NCI-H1048 (cell line): ENCODE data around the gene DIP2C.

ENCODE experiments used
- DNase-seq: peaks from one replicate; lab custom pipeline; 2025; lab: John Stamatoyannopoulos, UW

DIP2C gene

DNA sequence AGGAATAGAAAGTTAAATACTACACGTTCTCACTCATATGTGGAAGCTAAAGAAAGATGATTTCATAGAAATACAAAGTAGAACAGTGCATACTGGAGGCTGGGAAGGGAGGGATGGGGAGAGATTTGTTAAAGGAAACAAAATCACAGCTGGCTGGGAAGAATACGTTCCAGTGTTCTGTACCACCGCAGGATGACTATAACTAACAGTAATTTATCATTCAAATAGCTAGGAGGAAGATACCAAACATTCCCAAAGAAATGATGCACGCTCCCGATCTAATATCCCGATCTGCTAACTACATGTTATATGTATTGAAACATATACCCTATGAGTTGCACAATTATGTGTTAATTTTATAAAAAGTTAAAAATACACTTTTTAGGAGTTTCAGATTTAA lies 391.9 kb downstream of the DIP2C start:
- DNase-seq: no peak

- DNase-seq: no peak
These were observed 395.8 kb downstream of the DIP2C start for GRCh38 chr10:293636-294035.

GRCh38 chr10:290026-290725 lies 399.3 kb downstream of the DIP2C start:
- no peak for DNase-seq

DNA sequence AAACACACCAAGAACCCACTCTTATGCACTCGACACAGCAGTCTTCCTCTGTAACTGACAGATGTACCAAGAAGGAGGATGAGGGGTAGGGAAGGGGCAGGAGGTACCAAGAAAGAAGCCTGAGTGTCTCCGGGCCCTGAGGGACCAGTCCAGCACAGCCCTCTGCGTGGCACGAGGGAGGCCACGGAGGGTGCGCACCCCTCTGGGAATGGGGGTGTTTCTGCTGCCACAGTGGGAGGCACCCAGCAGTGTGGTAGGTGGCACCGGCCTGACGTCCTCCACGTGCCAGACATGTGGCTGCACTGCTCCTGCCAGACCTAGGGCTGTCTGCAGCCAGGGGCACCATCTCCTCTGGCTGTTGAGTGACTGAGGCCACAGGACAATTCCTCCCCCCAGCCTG lies 399.9 kb downstream of the DIP2C start:
- DNase-seq: no peak

DNA sequence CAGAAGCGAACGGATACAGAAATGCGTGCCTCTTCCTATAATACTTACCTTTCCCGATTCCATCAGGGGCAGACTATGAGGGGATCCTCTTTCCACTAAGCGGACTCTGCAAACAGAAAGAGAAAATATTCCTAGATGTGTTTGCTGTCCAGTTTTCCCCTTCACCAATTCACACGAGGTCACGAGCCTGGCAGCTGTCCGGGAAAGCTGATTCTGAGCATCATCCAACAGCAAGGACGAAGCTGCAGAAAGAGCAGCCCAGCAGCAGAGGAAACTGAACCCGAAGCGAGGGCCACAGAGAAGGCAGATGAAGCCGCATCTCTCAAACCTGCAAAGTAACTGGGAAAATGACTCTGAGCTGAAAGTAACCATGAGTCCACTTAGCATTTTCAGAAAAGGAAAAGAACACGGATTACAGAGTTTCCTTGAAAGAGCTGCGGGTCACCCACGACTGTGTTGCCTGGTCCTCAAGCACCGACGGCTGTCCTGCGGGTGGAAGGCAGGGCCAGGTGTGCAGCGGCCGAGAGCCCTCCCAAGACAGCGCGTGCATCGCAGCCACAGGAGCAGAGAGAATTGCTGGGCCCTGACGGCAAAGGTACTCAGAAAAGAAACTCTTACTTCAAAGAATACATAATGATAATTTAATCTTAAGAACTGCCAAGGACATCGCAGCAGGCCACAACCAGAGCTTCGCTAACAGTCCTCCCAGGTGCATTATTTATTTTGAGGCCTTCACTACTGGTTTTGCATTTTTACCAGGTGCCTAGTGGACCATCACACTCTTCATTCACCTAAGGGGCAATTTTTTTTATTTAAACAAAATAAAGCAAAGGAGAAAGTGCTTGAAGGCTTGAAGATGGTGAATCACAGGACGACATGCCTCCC lies 400.9 kb downstream of the DIP2C start:
- DNase-seq: no peak

DNA sequence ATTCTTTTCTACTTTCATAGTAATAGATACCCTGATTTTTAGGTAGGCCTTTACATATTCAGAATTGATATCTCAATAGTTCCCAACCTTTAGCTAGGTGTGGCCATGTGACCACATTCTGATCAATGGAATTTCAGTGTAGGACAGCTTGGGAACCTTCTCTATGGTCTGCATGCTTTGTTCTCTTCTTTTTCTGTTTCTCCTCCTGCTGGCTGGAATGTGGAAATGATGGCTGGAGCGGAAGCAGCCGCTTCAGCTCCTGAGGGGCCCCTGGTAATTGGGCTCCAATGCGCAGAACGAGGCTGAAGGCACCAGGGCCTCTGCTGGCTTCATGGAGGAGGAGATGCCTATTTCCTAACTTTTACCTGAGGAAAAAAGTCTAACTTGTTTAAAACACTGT lies 401.7 kb downstream of the DIP2C start:
- DNase-seq: no peak

DNA sequence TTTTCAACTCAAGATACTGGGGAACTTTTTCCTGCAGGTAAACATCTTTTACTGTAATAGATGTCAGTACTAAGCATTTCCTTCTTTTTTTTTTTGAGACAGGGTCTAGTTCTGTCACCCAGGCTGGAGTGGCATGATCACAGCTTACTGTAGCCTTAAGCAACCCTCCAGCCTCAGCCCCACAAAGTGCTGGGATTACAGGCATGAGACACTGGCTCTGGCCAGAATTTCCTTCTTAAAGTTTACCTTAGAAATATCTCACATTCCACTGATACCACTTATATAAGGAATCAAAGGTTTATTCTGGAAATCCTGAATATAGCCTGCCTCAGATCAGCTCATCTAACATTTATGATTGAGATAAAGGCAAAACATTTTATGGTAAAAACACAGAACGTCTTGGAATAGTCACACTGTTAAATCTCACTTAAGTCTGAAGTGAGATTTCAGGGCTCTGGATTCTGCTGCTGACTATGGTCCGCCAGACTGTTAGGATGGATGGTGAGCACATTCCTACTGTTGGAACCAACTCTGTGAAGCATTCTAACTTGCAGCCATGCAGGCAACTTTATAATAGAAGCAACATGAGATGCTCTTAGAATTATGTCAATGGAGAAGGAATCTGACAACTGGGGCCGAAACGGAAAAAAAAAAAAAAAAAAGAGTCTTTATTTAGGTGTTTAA lies 402.3 kb downstream of the DIP2C start:
- DNase-seq: no peak

DNA sequence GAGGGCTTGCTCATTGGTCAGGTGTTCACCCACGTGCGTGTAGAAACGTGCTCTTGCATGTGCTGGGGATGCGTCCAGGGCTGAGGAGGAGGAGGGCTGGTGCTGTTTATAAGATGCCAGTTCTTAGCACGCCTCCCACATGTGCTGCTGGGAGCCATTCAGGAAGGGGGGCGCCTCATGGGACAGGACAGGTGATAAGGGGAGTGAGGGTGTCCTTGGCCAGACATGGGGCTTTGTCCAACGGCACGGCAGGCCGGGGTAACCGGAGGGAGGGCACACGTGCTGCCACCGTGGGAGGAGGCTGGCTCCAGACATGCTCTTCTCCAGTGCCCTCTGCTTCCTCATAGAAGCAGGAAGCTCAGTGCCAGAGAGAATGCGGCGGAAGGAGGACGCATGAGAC lies 404.3 kb downstream of the DIP2C start:
- no peak for DNase-seq

DNA sequence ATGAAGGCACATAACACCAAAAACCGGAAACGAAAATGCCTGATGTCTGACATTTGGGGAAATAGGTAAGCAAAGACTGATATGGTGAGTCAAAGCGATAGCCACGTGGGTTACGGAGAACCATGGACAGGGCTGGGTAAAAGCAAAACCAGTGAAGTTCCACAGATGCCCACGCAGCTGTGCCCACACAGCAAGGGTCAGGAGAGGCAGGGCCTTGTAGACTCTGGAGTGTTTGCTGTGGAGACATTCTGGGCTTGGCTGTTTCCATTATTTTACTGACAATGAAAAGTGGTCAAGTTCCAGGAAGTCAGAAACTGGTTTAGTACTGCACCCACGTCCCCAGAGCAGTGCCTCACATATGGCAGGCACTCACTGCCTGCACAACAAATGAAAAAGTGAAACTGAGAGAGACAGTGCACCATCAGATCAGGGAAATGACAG lies 405.5 kb downstream of the DIP2C start:
- no peak for DNase-seq

DNA sequence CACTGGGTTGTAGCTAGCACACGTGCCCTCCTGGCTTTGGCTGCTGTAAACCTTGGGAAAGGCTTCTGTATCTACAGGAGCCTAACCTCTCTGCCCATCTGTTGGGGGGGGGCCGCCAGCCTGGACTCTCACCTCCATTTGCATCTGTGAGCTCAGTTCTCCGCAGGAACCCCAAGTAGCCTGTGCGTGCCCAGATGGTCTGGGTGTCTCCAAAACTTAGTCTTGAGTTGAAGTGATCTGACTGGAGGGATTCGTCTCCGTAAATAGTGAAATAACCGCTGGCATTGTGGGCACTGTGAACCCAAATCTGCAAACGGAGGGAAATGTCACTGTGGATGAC lies 406.4 kb downstream of the DIP2C start:
- DNase-seq: no peak

DNA sequence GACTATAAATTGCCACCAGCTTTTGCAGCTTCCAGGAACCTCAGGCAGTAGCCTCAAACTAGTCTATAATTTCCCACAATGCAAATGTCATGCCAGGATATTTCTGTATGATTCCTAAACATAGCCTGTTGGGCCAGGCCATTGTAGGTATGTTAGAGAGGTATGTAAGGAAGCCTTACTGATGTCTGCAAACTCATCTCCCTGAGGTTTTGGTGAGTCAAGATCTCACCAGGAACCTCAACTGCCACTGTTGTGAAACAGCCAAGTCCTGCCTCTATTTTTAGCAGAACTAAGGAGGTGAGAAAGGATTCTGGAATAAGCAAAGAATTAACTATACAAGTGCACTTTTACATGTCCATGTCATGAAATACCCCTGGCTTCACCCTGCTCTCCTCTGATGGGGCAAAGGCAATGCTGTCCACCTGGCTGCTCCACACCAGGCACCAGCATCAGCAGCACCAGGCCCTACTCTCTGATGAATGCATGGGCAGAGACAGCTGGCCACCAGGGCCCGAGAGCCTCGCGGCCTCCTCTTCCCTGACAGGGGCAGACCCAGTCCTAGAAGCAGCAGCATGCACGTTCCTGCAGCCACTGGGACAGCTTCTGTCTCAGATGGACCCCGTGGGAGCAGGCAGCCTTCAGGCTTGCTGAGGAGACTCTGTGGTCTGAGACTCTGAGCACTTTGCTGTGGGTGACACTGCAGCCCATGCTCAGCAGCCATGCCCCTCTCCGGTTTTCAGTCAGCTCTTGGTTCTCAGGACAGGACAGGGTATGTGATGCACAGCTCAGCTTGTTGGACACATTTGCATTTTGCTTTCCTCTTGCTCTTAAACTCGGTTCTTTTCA lies 407.0 kb downstream of the DIP2C start:
- no peak for DNase-seq

DNA sequence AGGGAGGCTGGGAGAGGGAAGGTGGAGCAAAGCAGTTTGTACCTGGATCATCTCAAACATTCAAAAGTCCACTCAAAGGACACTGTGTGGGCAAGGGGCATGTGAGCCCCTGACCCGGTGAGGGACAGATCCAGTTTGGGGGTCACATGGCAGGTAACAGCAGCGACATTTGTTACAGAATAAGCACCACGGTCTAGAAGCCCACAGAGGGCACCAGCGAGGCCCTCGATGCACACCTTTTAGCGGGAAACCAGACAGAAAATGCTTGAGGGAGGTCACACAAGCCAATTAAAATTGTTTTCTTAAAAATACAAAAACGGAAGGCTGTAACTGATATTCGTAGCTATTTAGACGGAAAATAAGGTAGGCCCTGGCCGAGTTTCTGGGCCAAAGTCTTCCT lies 409.8 kb downstream of the DIP2C start:
- no peak for DNase-seq

- no peak for DNase-seq
These were observed 410.2 kb downstream of the DIP2C start for GRCh38 chr10:279232-279631.

DNA sequence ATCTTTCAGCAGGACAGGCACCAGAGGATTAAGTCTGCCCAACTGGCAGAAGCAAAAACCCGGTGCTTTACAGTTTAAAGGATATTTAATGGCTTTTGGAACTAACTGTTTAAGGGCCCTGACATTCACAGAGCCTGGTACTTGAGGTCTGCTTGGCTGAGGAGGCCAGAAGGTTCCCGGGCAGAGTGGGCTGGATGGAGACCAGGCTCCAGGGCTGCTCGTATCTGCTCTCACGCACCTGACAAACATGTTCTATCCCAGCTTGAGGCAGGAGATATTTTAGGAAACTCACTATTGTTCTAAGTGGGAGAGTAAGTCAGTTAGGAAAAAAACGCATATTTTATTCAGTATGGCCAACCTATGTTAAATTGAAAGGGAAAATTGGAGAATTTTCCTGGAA lies 410.8 kb downstream of the DIP2C start:
- DNase-seq: no peak

- no peak for DNase-seq
These were observed 411.5 kb downstream of the DIP2C start for GRCh38 chr10:277963-278362.

- no peak for DNase-seq
These were observed 413.8 kb downstream of the DIP2C start for GRCh38 chr10:275680-276079.

DNA sequence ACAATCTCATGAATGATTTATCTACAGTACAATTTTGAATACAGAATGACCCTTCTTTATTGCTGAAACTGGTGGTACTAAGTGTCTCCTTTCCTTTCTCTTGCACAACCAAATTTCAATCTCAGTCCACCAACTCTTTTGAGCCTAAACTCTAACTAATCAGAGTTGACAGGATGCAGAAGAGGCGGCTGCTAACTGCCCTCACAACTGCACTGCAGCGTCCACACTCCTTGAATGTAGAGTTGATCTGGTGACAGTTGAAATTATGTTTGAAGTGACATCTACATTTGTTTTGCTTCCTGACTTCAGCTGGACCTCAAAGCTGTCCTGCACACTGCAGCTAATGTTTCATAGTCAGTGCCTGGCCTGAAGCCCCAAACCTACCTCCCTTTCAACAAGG lies 414.6 kb downstream of the DIP2C start:
- DNase-seq: no peak

- DNase-seq: no peak
These were observed 416.4 kb downstream of the DIP2C start for GRCh38 chr10:273088-273487.

- DNase-seq: no peak
These were observed 417.7 kb downstream of the DIP2C start for GRCh38 chr10:271722-272121.

GRCh38 chr10:271201-271600 lies 418.3 kb downstream of the DIP2C start:
- DNase-seq: no peak

DNA sequence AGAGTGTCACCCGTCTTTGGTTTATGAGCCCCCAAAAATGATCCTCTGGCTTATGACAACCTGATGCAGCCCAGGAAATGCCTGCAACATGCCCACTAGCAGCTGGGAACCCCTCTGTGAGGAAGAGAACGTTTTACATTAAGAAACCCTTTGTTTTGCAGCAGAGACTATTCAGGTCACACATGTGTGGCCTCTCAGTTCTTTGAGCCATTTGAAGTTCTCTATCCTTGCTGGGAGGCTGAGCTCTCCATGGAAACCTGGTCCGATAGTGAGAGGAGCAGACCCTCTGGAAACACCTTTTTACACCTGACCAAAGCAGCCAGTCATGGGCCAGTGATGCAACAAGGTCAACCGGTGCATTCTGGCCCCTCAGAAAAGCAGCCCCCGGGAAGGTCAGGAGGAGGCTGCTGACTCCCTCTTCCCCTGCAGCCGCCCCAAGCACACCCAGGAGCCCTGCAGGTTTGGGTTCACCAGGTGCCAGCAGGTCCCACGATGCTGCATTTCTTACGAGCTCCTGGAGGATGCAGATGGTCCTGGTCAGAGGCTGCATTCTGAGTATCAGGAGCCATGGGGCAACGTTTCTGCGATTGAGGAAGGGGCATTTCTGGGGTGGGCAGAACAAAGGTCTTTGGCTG lies 419.9 kb downstream of the DIP2C start:
- DNase-seq: no peak

DNA sequence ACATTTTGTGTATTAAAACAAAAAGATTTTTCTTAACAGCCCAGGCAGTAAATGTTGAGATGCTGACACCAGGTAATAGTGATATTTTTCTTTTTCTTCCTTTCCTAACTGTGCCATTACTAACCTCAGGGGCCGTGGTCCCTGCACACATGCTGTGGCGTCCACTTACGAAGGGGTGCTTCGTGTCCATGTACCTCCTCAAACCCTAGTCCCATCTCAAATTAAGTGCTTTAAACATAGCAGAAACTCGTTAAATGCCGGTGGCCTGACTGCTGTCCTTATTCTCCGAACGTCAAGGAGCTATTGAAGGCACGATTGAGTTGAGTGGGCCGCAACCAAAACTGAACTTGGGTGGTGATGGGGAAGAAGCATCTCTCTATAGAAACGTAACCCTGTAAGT lies 421.8 kb downstream of the DIP2C start:
- no peak for DNase-seq
